ENCODE data around the gene ELFN2. TPM values are rescaled to one million over a fixed set of nuclear protein-coding genes. Genes with fewer than 3 reads are reported as not detected.
A peak's percentile ranks its signal among the peaks of the same experiment; 100 is the strongest.

ELFN2 gene
- total and polyA plus RNA-seq, 4 donors, result 0.07 to 0.19 (median 0.08) TPM; not detected in 1

DNA sequence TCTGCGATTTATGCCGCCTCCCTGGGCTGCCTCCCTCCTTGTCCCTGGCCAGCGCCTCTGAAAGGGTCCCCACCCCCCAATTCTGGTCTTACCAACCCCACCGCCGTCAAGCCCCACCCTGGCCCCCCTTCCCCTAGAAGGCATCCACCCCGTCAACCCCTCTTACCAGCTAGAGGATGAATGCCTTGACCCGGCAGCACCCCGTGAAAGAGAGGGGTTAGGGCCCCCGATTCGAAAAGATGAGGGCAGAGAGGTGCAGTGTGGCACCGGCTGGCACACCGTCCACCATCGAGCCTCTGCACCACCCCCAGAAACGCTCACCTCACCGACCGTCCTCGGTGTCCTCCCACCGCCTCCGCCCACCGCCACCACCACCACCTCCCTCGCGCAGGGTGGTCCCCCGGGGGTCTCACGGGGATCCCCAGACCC, 559 bp downstream of the ELFN2 start:
- H3K9me3 ChIP-seq (ENCODE audit: control insufficient read depth in 4 of 4, low read length in 3 of 4), result no peaks in the 10 kb centered on the region
- no peak for DNase-seq (ENCODE audit: low spot score)
- 7% methylated on average over 24 of the region's 24 CpGs for WGBS
- peak overlapping the region in 1 of 3 donors; percentile 60 for H3K4me3 ChIP-seq (ENCODE audit: low read depth in 1 of 3, low read length in 3 of 3)
- peaks cover 2 to 13% (median 6%) of the 10 kb centered on the region in 4 donors for H3K4me1 ChIP-seq (ENCODE audit: control insufficient read depth in 4 of 4, insufficient read depth in 4 of 4, low read length in 3 of 4)
- no peak overlapping the region for H3K9ac ChIP-seq (ENCODE audit: low read depth in 1 of 2, low read length in 2 of 2)
- no peaks in the 10 kb centered on the region for H3K36me3 ChIP-seq (ENCODE audit: control insufficient read depth in 4 of 4, insufficient read depth in 3 of 4, low read depth in 1 of 4, low read length in 3 of 4)
- TF ChIP-seq RAD21 (IDR thresholded peaks at IDR 0.05), result no peak
- peaks cover 0 to 3% (median 0%) of the 10 kb centered on the region in 4 donors for H3K27me3 ChIP-seq (ENCODE audit: control insufficient read depth in 4 of 4, insufficient read depth in 4 of 4, low read length in 3 of 4)
- H3K27ac ChIP-seq (ENCODE audit: low read depth in 1 of 2, low read length in 2 of 2), result no peak overlapping the region

DNA sequence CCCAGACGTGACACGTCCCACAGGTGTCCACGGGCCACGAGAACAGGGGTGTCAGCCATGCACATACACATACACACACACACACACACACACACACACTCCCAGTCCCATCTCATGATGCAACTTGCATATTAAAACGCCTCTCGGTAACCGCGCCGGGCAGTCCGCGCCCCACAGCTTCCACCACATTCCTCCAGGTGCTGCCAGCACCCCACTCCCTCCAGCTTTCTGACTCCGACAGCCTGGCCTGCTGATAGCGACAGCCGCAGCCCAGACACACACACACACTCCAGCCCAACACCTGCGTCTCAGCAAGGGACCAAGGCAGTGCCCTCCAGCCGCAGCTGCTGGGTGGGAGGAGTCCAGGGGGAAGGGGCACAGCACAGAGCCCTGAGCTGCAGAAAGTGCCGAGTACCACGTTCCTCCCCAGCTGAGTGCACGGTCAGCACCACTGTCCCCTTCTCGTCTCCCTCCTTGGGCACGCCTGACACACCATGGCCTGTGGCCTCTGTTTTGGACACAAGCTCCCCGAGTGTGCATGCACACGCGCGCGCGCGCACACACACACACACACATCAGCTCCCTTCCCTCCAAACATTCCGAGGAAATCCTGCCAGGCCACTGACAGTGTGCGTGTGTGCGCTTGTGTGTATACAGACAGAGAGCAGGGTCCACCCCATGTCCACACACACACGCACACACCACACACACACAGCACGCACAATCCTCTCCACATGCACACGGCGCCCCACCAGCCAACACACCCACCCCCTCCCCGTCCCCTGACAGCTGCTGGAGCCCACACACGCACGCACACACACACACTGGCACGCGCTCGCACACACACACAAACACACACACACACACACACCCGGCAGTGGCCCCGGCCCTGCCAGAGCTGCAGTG, 1.2 kb downstream of the ELFN2 start:
- H3K9me3 ChIP-seq (ENCODE audit: control insufficient read depth in 4 of 4, low read length in 3 of 4), result no peaks in the 10 kb centered on the region
- 54% methylated on average over 43 of the region's 43 CpGs for WGBS
- H3K27ac ChIP-seq (ENCODE audit: low read depth in 1 of 2, low read length in 2 of 2), result no peak overlapping the region
- no peaks in the 10 kb centered on the region for H3K36me3 ChIP-seq (ENCODE audit: control insufficient read depth in 4 of 4, insufficient read depth in 3 of 4, low read depth in 1 of 4, low read length in 3 of 4)
- H3K9ac ChIP-seq (ENCODE audit: low read depth in 1 of 2, low read length in 2 of 2), result no peak overlapping the region
- H3K27me3 ChIP-seq (ENCODE audit: control insufficient read depth in 4 of 4, insufficient read depth in 4 of 4, low read length in 3 of 4), result peaks cover 0 to 5% (median 2%) of the 10 kb centered on the region in 4 donors
- H3K4me1 ChIP-seq (ENCODE audit: control insufficient read depth in 4 of 4, insufficient read depth in 4 of 4, low read length in 3 of 4), result peaks cover 2 to 13% (median 6%) of the 10 kb centered on the region in 4 donors
- H3K4me3 ChIP-seq (ENCODE audit: low read depth in 1 of 3, low read length in 3 of 3), result no peak overlapping the region
- no peak for DNase-seq (ENCODE audit: low spot score)
- TF ChIP-seq TAF1 (conservative IDR thresholded peaks at IDR 0.05), result no peak
- no peak for TF ChIP-seq FOXA2 (IDR thresholded peaks at IDR 0.05)
- TF ChIP-seq SP1 (IDR thresholded peaks at IDR 0.05), result no peak
- TF ChIP-seq HNF4G (IDR thresholded peaks at IDR 0.05), result no peak
- TF ChIP-seq, protein P1, sequence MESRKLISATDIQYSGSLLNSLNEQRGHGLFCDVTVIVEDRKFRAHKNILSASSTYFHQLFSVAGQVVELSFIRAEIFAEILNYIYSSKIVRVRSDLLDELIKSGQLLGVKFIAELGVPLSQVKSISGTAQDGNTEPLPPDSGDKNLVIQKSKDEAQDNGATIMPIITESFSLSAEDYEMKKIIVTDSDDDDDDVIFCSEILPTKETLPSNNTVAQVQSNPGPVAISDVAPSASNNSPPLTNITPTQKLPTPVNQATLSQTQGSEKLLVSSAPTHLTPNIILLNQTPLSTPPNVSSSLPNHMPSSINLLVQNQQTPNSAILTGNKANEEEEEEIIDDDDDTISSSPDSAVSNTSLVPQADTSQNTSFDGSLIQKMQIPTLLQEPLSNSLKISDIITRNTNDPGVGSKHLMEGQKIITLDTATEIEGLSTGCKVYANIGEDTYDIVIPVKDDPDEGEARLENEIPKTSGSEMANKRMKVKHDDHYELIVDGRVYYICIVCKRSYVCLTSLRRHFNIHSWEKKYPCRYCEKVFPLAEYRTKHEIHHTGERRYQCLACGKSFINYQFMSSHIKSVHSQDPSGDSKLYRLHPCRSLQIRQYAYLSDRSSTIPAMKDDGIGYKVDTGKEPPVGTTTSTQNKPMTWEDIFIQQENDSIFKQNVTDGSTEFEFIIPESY (IDR thresholded peaks at IDR 0.05), result no peak
- no peak for TF ChIP-seq FOXA1 (IDR thresholded peaks at IDR 0.05)
- TF ChIP-seq, protein P2, sequence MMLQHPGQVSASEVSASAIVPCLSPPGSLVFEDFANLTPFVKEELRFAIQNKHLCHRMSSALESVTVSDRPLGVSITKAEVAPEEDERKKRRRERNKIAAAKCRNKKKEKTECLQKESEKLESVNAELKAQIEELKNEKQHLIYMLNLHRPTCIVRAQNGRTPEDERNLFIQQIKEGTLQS (IDR thresholded peaks at IDR 0.05), result no peak
- no peak for TF ChIP-seq HNF4A (conservative IDR thresholded peaks at IDR 0.05)
- TF ChIP-seq EGR1 (IDR thresholded peaks at IDR 0.05; ENCODE audit: low read depth in 2 of 2), result no peak
- no peak for TF ChIP-seq JUND (IDR thresholded peaks at IDR 0.05)
- TF ChIP-seq, protein P3, sequence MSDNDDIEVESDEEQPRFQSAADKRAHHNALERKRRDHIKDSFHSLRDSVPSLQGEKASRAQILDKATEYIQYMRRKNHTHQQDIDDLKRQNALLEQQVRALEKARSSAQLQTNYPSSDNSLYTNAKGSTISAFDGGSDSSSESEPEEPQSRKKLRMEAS (IDR thresholded peaks at IDR 0.05), result no peak
- no peak for TF ChIP-seq RAD21 (IDR thresholded peaks at IDR 0.05)
- TF ChIP-seq, protein P4, sequence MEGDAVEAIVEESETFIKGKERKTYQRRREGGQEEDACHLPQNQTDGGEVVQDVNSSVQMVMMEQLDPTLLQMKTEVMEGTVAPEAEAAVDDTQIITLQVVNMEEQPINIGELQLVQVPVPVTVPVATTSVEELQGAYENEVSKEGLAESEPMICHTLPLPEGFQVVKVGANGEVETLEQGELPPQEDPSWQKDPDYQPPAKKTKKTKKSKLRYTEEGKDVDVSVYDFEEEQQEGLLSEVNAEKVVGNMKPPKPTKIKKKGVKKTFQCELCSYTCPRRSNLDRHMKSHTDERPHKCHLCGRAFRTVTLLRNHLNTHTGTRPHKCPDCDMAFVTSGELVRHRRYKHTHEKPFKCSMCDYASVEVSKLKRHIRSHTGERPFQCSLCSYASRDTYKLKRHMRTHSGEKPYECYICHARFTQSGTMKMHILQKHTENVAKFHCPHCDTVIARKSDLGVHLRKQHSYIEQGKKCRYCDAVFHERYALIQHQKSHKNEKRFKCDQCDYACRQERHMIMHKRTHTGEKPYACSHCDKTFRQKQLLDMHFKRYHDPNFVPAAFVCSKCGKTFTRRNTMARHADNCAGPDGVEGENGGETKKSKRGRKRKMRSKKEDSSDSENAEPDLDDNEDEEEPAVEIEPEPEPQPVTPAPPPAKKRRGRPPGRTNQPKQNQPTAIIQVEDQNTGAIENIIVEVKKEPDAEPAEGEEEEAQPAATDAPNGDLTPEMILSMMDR (IDR thresholded peaks at IDR 0.05; ENCODE audit: low read depth, low read length, missing input control), result no peak
- TF ChIP-seq NR2F2 (IDR thresholded peaks at IDR 0.05), result no peak
- TF ChIP-seq GABPA (IDR thresholded peaks at IDR 0.05 in 1 of 2, conservative IDR thresholded peaks at IDR 0.05 in 1 of 2), result no peak
- TF ChIP-seq RXRA (IDR thresholded peaks at IDR 0.05), result no peak
- TF ChIP-seq, protein P5, sequence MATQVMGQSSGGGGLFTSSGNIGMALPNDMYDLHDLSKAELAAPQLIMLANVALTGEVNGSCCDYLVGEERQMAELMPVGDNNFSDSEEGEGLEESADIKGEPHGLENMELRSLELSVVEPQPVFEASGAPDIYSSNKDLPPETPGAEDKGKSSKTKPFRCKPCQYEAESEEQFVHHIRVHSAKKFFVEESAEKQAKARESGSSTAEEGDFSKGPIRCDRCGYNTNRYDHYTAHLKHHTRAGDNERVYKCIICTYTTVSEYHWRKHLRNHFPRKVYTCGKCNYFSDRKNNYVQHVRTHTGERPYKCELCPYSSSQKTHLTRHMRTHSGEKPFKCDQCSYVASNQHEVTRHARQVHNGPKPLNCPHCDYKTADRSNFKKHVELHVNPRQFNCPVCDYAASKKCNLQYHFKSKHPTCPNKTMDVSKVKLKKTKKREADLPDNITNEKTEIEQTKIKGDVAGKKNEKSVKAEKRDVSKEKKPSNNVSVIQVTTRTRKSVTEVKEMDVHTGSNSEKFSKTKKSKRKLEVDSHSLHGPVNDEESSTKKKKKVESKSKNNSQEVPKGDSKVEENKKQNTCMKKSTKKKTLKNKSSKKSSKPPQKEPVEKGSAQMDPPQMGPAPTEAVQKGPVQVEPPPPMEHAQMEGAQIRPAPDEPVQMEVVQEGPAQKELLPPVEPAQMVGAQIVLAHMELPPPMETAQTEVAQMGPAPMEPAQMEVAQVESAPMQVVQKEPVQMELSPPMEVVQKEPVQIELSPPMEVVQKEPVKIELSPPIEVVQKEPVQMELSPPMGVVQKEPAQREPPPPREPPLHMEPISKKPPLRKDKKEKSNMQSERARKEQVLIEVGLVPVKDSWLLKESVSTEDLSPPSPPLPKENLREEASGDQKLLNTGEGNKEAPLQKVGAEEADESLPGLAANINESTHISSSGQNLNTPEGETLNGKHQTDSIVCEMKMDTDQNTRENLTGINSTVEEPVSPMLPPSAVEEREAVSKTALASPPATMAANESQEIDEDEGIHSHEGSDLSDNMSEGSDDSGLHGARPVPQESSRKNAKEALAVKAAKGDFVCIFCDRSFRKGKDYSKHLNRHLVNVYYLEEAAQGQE (IDR thresholded peaks at IDR 0.05), result no peak
- no peak for TF ChIP-seq YY1 (IDR thresholded peaks at IDR 0.05)

Measured in liver (tissue), 9 donors.